ENCODE results near the gene KRT8. TPM values are rescaled to one million over a fixed set of nuclear protein-coding genes. Genes with fewer than 3 reads are reported as not detected.
"Not testable (repeated sequence)": the region's sequence is repeated elsewhere in the genome, so short reads cannot be mapped to it uniquely, and the experiment has no call there.

The KRT8 gene
- total RNA-seq: 82.2 TPM
- long read RNA-seq, partial matches to known transcripts: 242 of 246 reads
- long read RNA-seq, other reads (novel, unspliced or antisense): 4 of 246 reads

GRCh38 chr12:52904509-52905300 is at the start of gene KRT8:
Gene KRT8, minus strand, starts transcription at chr12:52905076. Its CDS starts 95 bp downstream, at chr12:52904981.
- intact Hi-C loops (cut with DNase I): not testable (repeated sequence)

GRCh38 chr12:52953181-52953841 is 48.4 kb upstream of the KRT8 start:
- DNase-seq (ENCODE audit: low spot score): no peak
- intact Hi-C loops (cut with DNase I): no loop called here

More at GRCh38 chr12:52904509-52905300, at the start of gene KRT8:
- DNase-seq (ENCODE audit: low spot score): not testable (repeated sequence)

GRCh38 chr12:52952076-52952801 is 47.4 kb upstream of the KRT8 start:
- intact Hi-C loops (cut with DNase I): no loop called here
- no peak for DNase-seq (ENCODE audit: low spot score)

DNA sequence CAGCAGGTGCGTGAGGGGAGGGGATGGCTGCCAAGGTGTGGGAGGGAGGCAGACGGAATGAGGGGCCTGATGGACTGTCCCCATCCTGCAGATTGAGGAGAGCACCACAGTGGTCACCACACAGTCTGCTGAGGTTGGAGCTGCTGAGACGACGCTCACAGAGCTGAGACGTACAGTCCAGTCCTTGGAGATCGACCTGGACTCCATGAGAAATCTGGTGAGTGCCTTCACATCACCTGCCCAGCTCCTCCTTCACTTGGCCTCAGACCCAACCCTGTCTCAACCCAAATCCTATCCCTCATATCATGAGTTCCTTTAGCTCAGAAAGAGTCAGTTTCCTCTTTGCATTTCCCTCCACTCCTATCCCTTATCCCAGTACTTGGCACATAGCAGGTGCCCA is 46.8 kb upstream of the KRT8 start:
- intact Hi-C loops (cut with DNase I): no loop called here
- no peak for DNase-seq (ENCODE audit: low spot score)

DNA sequence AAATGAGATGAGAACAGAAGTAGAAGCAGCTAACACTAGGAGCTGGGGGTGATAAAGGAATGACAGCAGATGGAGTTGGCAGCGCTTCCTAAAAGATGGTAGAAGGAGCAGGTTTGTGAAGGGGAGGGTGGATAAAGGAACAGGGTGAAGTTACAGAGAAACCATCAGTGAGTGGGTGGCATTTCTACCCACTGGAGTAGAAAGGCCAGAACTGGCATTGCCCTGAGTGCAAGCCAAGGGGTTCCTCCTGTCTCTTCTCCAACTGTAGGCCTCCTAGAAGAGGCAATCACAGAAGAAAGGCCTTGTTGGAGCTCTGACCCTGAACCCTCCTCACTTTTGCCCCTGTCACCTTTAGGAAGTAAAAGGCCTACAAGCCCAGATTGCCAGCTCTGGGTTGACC is 46.2 kb upstream of the KRT8 start:
- DNase-seq (ENCODE audit: low spot score): no peak
- intact Hi-C loops (cut with DNase I): no loop called here

GRCh38 chr12:52950553-52950952 is 45.7 kb upstream of the KRT8 start:
- DNase-seq (ENCODE audit: low spot score): no peak
- intact Hi-C loops (cut with DNase I): no loop called here

DNA sequence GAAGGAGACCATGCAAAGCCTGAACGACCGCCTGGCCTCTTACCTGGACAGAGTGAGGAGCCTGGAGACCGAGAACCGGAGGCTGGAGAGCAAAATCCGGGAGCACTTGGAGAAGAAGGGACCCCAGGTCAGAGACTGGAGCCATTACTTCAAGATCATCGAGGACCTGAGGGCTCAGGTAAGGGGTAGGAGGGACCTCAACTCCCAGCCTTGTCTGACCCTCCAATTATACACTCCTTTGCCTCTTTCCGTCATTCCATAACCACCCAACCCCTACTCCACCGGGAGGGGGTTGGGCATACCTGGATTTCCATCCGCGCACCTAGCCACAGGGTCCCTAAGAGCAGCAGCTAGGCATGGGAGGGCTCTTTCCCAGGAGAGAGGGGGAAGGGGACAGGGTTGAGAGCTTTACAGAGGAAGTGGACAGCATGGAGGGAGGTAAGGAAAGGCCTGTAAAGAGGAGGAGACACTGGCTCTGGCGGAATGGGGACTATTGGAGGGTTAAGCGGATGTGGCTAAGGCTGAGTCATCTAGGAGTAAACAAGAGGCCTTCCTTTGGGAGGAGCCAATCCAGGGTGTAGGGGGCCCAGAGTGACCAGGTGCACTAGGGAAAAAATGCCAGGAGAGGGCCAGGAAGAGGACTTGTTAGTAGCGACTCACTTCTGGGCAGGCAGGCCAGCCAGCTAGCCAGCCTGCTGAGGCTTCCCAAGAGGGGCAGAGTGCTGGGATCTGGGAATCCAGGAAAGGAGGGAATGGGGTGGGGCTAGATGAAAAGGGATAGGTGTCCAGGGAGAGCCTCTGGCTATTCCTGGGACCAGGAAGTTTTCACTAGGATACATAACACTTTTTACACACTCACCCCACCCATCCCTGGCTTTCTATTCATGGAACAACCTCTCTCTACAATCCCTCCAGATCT is 44.8 kb upstream of the KRT8 start:
- no peak for DNase-seq (ENCODE audit: low spot score)

DNA sequence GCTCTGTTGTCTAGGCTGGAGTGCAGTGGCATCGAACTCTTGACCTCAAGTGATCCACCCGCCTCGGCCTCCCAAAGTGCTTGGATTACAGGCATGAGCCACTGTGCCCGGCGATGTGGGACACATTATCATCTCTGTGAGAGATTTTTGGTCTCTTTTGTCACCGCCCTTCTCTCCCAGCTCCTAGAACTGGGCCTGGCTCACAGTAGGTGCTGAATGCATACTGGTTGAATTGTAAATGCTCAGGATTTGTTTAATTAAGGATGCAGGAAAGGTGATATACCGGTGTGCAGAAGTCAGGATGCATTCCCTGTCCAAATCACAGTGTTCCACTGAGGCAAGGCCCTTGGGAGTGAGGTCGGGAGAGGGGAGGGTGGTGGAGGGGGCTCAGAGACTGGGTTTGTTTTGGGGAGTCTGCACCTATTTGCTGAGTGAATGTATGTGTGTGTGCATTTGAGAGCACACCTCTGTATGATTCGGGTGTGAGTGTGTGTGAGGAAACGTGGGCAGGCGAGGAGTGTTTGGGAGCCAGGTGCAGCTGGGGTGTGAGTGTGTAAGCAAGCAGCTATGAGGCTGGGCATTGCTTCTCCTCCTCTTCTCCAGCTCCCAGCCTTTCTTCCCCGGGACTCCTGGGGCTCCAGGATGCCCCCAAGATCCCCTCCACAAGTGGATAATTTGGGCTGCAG is 43.0 kb upstream of the KRT8 start:
- no peak for DNase-seq (ENCODE audit: low spot score)
- intact Hi-C loops (cut with DNase I): no loop called here

More for the DNA sequence above, 44.8 kb upstream of the KRT8 start:
- intact Hi-C loops (cut with DNase I): no loop called here

DNA sequence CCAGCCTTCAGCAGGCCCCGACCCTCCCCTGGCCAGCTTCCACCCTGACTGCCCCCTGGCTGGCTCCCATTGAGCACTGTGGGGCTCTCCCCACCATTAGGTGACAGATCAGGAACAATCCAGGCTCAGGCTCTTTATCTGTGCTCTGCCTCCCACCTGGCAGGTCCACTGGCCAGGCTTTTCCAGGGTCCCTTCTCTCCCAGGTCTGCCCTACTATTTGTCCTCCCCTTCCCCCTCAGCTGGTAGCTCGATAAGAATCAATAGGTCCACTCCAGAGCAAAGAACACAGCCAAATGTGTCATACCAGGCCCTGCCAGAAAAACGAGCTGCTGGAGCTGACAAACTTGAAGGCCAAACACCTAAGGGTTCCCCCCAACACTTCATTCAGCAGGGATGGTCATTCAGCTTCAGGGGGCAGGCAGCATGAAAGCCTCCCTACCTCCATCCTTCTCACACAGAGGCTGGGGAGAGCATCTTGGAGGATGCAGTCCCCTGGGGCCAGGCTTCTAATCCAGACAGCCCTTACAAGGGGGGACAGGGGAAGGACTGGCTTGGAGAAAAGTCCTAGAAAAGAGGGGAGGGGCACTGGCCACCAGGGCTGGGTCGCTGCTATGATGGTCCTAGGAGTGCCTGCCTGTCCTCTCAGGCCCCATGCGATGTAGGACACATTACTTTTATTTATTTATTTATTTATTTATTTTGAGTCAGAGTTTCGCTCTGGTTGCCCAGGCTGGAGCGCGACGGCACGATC is 42.1 kb upstream of the KRT8 start:
- no peak for DNase-seq (ENCODE audit: low spot score)
- intact Hi-C loops (cut with DNase I): no loop called here

- DNase-seq (ENCODE audit: low spot score): no peak
- intact Hi-C loops (cut with DNase I): no loop called here
These were observed 41.5 kb upstream of the KRT8 start for GRCh38 chr12:52946334-52946733.

GRCh38 chr12:52945389-52946232 is 40.7 kb upstream of the KRT8 start:
- DNase-seq (ENCODE audit: low spot score): no peak

DNA sequence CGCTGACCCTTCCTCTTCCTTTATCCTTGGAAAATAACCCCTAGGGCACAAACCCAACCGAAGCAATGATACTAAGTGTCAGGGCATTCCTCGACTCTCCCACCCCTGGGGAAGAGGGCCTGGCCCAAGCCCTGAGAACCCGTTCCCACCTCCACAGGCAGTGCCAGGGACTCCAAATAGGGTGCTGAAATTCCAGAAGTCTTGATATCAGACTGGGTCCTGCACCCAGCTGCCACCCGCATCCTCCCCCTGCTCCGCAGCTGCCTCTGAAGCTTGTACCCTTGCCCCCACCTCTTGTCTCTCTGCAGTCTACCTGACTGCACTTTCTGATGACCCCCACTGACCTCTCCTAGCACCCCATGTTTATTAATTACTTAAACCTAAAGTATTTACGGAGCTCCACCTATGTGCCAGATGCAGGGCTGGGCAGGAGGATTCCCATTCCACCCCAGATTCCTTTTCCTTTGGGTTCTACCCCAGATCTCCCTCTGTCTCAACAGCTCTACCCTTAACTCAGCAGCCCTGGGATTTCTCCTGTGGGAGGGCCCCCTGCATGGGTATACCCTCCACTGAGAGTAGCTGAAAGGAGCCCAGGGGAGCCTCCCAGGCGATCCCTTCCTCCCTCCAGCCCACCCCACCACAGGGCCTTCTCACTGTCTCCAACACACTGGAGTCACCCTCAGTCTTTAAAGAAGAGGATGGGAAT is 40.0 kb upstream of the KRT8 start:
- DNase-seq (ENCODE audit: low spot score): no peak
- intact Hi-C loops (cut with DNase I): no loop called here

More at GRCh38 chr12:52945389-52946232, 40.7 kb upstream of the KRT8 start:
- intact Hi-C loops (cut with DNase I): no loop called here

DNA sequence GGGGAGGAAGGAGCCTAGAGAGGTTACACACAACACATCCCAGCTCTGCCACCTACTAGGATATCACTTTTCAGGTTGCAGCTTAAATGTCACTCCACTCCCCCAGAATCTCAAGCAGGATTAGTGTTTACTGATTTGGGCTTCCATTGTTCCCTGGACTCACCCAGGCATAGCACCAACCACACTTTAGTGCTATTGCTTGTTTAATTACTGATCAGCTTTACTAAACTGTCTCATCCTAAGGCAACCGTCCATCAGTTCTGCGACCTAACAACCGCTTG is 38.0 kb upstream of the KRT8 start:
- intact Hi-C loops (cut with DNase I): no loop called here
- no peak for DNase-seq (ENCODE audit: low spot score)

- DNase-seq (ENCODE audit: low spot score): no peak
- intact Hi-C loops (cut with DNase I): no loop called here
These were observed 37.4 kb upstream of the KRT8 start for GRCh38 chr12:52942066-52942900.

GRCh38 chr12:52929538-52929937 is 24.7 kb upstream of the KRT8 start:
- intact Hi-C loops (cut with DNase I): no loop called here
- DNase-seq (ENCODE audit: low spot score): no peak

GRCh38 chr12:52927964-52928363 is 23.1 kb upstream of the KRT8 start:
- intact Hi-C loops (cut with DNase I): no loop called here
- no peak for DNase-seq (ENCODE audit: low spot score)
